ENCODE measurements around the gene SACM1L.

GRCh38 chr3:45664578-45664977 lies 24.6 kb upstream of the SACM1L start:
- no peak for TF ChIP-seq ZNF521 (tag by site-specific recombination; IDR thresholded peaks at IDR 0.05)
- no peak for TF ChIP-seq ZNF280C (tag by site-specific recombination; IDR thresholded peaks at IDR 0.05)
- no peak for TF ChIP-seq MEIS1 (CRISPR knock-in tag; IDR thresholded peaks at IDR 0.05; ENCODE audit: borderline replicate concordance)
- no peak for TF ChIP-seq WT1 (tag by site-specific recombination; IDR thresholded peaks at IDR 0.05)
- TF ChIP-seq CTCF (tag by site-specific recombination; IDR thresholded peaks at IDR 0.05) = no peak
- TF ChIP-seq ZNF350 (tag by site-specific recombination; IDR thresholded peaks at IDR 0.05) = no peak
- no peak for TF ChIP-seq ZNF785 (tag by site-specific recombination; IDR thresholded peaks at IDR 0.05)

Measured in HEK293 (cell line).